Measurements from ENCODE around the gene YIF1B. TPM values are rescaled to one million over a fixed set of nuclear protein-coding genes. Genes with fewer than 3 reads are reported as not detected.

YIF1B gene
- polyA plus RNA-seq, 1 donor (not counting 4 experiments of a cell fraction or from before 2014, with no cell fraction given): 38.1 TPM

- no peak overlapping the region for H3K9ac ChIP-seq (ENCODE audit: control insufficient read depth, extremely low read depth, insufficient read depth, low read length)
- H3K27me3 ChIP-seq (ENCODE audit: control insufficient read depth, extremely low read depth, insufficient read depth, low read length): no peaks in the 10 kb centered on the region
- H3K79me2 ChIP-seq (ENCODE audit: control insufficient read depth, insufficient read depth, low read length): no peaks in the 10 kb centered on the region
- dilution Hi-C loops (cut with MboI; ENCODE audit: extremely low pct_ligation_motif_present, low sequenced_read_pairs): no loop called here
- H3K4me3 ChIP-seq (ENCODE audit: control insufficient read depth in 2 of 3, extremely low read depth in 1 of 3, insufficient read depth in 2 of 3, low read depth in 1 of 3, low read length in 3 of 3): no peak overlapping the region
- no peaks in the 10 kb centered on the region for H4K20me1 ChIP-seq (ENCODE audit: control insufficient read depth, extremely low read depth, insufficient read depth, low read length)
- DNase-seq (ENCODE audit: low read depth, low spot score) (no peak), FAIRE-seq (no peak)
- H3K36me3 ChIP-seq (ENCODE audit: control insufficient read depth in 2 of 2, extremely low read depth in 1 of 2, insufficient read depth in 2 of 2, low read length in 2 of 2): no peaks in the 10 kb centered on the region
- H3K9me1 ChIP-seq (ENCODE audit: control insufficient read depth, extremely low read depth, insufficient read depth, low read length): no peaks in the 10 kb centered on the region
- no peak overlapping the region for H2AFZ ChIP-seq (ENCODE audit: control insufficient read depth, low read length)
- peak in 1 of 3 experiments; percentile 15 for TF ChIP-seq CTCF (optimal IDR thresholded peaks at IDR 0.05 in 1 of 3, IDR thresholded peaks at IDR 0.05 in 1 of 3, conservative IDR thresholded peaks at IDR 0.05 in 1 of 3; ENCODE audit: extremely low read depth in 1 of 3, insufficient read depth in 2 of 3, low read length in 3 of 3)
- TF ChIP-seq EZH2 (IDR thresholded peaks at IDR 0.05; ENCODE audit: low read length): no peak
- no peaks in the 10 kb centered on the region for H3K9me3 ChIP-seq (ENCODE audit: control insufficient read depth, low read depth, low read length)
- no peak overlapping the region for H3K4me2 ChIP-seq (ENCODE audit: control insufficient read depth, extremely low read depth, insufficient read depth, low read depth, low read length)
- H3K4me1 ChIP-seq (ENCODE audit: control insufficient read depth, extremely low read depth, insufficient read depth, low read length): no peaks in the 10 kb centered on the region
- H3K27ac ChIP-seq (ENCODE audit: control insufficient read depth, insufficient read depth, low read length): no peak overlapping the region
Observed at GRCh38 chr19:38351865-38352395, 36.2 kb upstream of the YIF1B start.

- TF ChIP-seq CTCF (optimal IDR thresholded peaks at IDR 0.05 in 1 of 3, IDR thresholded peaks at IDR 0.05 in 1 of 3, conservative IDR thresholded peaks at IDR 0.05 in 1 of 3; ENCODE audit: extremely low read depth in 1 of 3, insufficient read depth in 2 of 3, low read length in 3 of 3) (no peak), EZH2 (IDR thresholded peaks at IDR 0.05; ENCODE audit: low read length) (no peak)
- no peak overlapping the region for H2AFZ ChIP-seq (ENCODE audit: control insufficient read depth, low read length)
- no peaks in the 10 kb centered on the region for H3K4me1 ChIP-seq (ENCODE audit: control insufficient read depth, extremely low read depth, insufficient read depth, low read length)
- H3K9ac ChIP-seq (ENCODE audit: control insufficient read depth, extremely low read depth, insufficient read depth, low read length): no peak overlapping the region
- H3K4me2 ChIP-seq (ENCODE audit: control insufficient read depth, extremely low read depth, insufficient read depth, low read depth, low read length): no peak overlapping the region
- H3K9me1 ChIP-seq (ENCODE audit: control insufficient read depth, extremely low read depth, insufficient read depth, low read length): no peaks in the 10 kb centered on the region
- FAIRE-seq (no peak), DNase-seq (ENCODE audit: low read depth, low spot score) (no peak)
- H3K36me3 ChIP-seq (ENCODE audit: control insufficient read depth in 2 of 2, extremely low read depth in 1 of 2, insufficient read depth in 2 of 2, low read length in 2 of 2): no peaks in the 10 kb centered on the region
- no peak overlapping the region for H3K27ac ChIP-seq (ENCODE audit: control insufficient read depth, insufficient read depth, low read length)
- H3K4me3 ChIP-seq (ENCODE audit: control insufficient read depth in 2 of 3, extremely low read depth in 1 of 3, insufficient read depth in 2 of 3, low read depth in 1 of 3, low read length in 3 of 3): no peak overlapping the region
- H3K9me3 ChIP-seq (ENCODE audit: control insufficient read depth, low read depth, low read length): no peaks in the 10 kb centered on the region
- H3K79me2 ChIP-seq (ENCODE audit: control insufficient read depth, insufficient read depth, low read length): no peaks in the 10 kb centered on the region
- H3K27me3 ChIP-seq (ENCODE audit: control insufficient read depth, extremely low read depth, insufficient read depth, low read length): no peaks in the 10 kb centered on the region
- no peaks in the 10 kb centered on the region for H4K20me1 ChIP-seq (ENCODE audit: control insufficient read depth, extremely low read depth, insufficient read depth, low read length)
- dilution Hi-C loops (cut with MboI; ENCODE audit: extremely low pct_ligation_motif_present, low sequenced_read_pairs): no loop called here
Observed at GRCh38 chr19:38350883-38351282, 35.1 kb upstream of the YIF1B start.
